Osteoblast (primary cell): Measurements from ENCODE around the gene NPL. TPM values are rescaled to one million over a fixed set of nuclear protein-coding genes. Genes with fewer than 3 reads are reported as not detected.

Experiments used
- DNase-seq: peaks from one replicate; pipeline ENCODE4 v3.0.0; 2011; ENCODE audit warnings: low spot score, mixed read lengths; ENCODE audit not compliant: insufficient read length; ENCODE audit errors: missing footprints
- H2AFZ ChIP-seq: 2 replicates; pipeline ENCODE4 v1.6.0; 2011; ENCODE audit warnings: mild to moderate bottlenecking, low read length
- H3K27ac ChIP-seq: 2 replicates; pipeline ENCODE4 v1.5.1; 2011; ENCODE audit warnings: mild to moderate bottlenecking, low read depth, low read length, moderate library complexity
- H3K27me3 ChIP-seq: 2 replicates; pipeline ENCODE4 v1.6.0; 2012; ENCODE audit warnings: mild to moderate bottlenecking, control low read depth, inconsistent platforms, low read length, moderate library complexity; ENCODE audit not compliant: insufficient read depth
- H3K36me3 ChIP-seq: 2 replicates; pipeline ENCODE4 v1.5.1; 2011; ENCODE audit warnings: mild to moderate bottlenecking, low read length, control low read depth, moderate library complexity; ENCODE audit not compliant: insufficient read depth
- H3K4me1 ChIP-seq: 2 replicates; pipeline ENCODE4 v1.5.1; 2011; ENCODE audit warnings: mild to moderate bottlenecking, low read length, control low read depth, moderate library complexity; ENCODE audit not compliant: insufficient read depth
- H3K4me2 ChIP-seq: 2 replicates; pipeline ENCODE4 v1.6.0; 2011; ENCODE audit warnings: mild to moderate bottlenecking, low read length; ENCODE audit not compliant: insufficient read depth
- H3K4me3 ChIP-seq: fragments of 200-600 bp; sonication (generic); 3 replicates; pipeline ENCODE4 v1.5.1; 2012; ENCODE audit warnings: mild to moderate bottlenecking, low read length, inconsistent platforms; ENCODE audit not compliant: insufficient read depth
- H3K79me2 ChIP-seq: 2 replicates; pipeline ENCODE4 v1.6.0; 2012; ENCODE audit warnings: mild to moderate bottlenecking, low read length, control low read depth, inconsistent platforms; ENCODE audit not compliant: insufficient read depth
- H3K9me3 ChIP-seq: 2 replicates; pipeline ENCODE4 v1.5.1; 2011; ENCODE audit warnings: low read depth, low read length, control low read depth
- H4K20me1 ChIP-seq: 2 replicates; pipeline ENCODE4 v1.6.0; 2012; ENCODE audit warnings: mild to moderate bottlenecking, low read length, control low read depth; ENCODE audit not compliant: insufficient read depth
- total RNA-seq: library from RNA; depleted of rRNA; stranded (reverse); fragments of >200 nt; gene quantifications from 2 replicates; pipeline ENCODE4 v1.2.3, GENCODE V29; 2012
- TF ChIP-seq, protein P1 (sequence below): IDR thresholded peaks from 2 replicates; pipeline ENCODE4 v1.5.1; 2011; ENCODE audit warnings: mild to moderate bottlenecking, low read depth, low read length, moderate library complexity; ENCODE audit errors: extremely low read depth

Gene NPL
- total RNA-seq, 1 donor: 2.5 TPM

DNA sequence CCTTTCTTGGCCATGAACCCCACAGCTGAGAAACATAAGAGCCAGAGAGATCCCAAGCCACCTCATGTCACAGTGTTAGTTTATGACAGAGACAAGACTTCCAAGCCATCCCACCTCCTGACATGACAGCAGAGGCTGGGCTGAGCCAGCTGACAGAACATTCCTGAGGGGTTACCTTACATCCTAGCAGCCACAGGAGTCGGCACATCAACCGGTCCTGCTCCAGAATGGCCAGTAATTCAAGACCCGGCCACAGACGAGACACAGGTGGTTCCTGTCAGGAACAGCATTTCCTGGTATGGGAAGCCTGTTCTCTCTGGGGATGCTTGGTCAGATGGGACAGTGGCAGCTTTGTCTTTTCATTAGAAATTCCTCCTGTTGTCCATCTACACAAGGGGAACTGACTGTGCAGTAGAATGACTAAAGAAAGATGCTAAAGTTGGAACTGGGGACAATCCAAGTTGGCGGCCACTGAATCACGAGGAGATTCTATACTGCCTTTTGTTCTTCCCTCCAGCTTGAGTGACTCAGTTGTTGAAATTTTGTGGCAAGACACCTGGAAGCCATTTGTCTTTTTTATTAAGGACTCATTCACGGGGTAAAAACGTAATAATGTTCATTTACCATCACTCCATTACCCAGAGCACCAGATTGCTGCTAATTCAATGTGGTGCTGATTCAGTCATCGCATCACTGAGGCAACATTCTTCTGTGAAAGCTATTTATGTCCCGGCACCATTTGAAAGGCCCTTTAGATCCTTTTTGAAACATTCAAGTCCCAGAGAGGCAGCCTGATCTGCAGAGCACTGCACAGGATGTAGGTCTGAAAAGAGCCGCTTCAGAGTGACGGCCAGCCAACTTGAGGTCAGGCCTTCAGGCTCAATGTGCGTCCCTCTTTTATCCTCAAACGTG, 37.2 kb upstream of the NPL start:
- H3K4me3 ChIP-seq: no peak overlapping the region
- H2AFZ ChIP-seq: no peak overlapping the region
- no peaks in the 10 kb centered on the region for H3K4me1 ChIP-seq
- no peaks in the 10 kb centered on the region for H3K9me3 ChIP-seq
- TF ChIP-seq, protein P1, sequence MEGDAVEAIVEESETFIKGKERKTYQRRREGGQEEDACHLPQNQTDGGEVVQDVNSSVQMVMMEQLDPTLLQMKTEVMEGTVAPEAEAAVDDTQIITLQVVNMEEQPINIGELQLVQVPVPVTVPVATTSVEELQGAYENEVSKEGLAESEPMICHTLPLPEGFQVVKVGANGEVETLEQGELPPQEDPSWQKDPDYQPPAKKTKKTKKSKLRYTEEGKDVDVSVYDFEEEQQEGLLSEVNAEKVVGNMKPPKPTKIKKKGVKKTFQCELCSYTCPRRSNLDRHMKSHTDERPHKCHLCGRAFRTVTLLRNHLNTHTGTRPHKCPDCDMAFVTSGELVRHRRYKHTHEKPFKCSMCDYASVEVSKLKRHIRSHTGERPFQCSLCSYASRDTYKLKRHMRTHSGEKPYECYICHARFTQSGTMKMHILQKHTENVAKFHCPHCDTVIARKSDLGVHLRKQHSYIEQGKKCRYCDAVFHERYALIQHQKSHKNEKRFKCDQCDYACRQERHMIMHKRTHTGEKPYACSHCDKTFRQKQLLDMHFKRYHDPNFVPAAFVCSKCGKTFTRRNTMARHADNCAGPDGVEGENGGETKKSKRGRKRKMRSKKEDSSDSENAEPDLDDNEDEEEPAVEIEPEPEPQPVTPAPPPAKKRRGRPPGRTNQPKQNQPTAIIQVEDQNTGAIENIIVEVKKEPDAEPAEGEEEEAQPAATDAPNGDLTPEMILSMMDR: no peak
- DNase-seq: no peak
- no peaks in the 10 kb centered on the region for H3K79me2 ChIP-seq
- no peak overlapping the region for H3K27ac ChIP-seq
- H3K36me3 ChIP-seq: no peaks in the 10 kb centered on the region
- H3K4me2 ChIP-seq: no peak overlapping the region
- H3K27me3 ChIP-seq: no peaks in the 10 kb centered on the region
- H4K20me1 ChIP-seq: no peaks in the 10 kb centered on the region

DNA sequence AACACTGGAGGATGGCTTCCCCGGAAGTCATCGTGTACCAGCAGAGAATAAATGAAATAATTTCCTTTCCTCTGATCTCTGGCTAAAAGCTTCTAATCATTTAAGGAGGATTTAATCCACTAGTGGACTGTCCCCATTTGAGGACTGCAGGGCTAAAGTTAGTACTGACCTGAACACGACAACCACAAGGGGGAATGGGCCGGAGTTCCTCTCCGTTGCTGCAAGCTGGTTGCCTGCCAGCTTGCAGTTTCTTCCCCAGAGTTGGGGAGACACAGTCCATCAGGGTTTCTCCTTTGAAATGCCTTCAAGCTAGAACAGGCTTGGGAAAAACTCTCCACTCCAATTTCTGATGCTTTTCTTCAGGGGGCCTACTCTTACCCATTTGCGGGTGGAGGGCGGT, 35.5 kb upstream of the NPL start:
- Histone ChIP-seq H3K4me1 (no peaks in the 10 kb centered on the region), H2AFZ (no peak overlapping the region), H3K4me2 (no peak overlapping the region), H4K20me1 (no peaks in the 10 kb centered on the region), H3K36me3 (no peaks in the 10 kb centered on the region), H3K4me3 (no peak overlapping the region), H3K9me3 (no peaks in the 10 kb centered on the region), H3K27ac (no peak overlapping the region), H3K27me3 (no peaks in the 10 kb centered on the region), H3K79me2 (no peaks in the 10 kb centered on the region)
- TF ChIP-seq, protein P1: no peak
- no peak for DNase-seq

DNA sequence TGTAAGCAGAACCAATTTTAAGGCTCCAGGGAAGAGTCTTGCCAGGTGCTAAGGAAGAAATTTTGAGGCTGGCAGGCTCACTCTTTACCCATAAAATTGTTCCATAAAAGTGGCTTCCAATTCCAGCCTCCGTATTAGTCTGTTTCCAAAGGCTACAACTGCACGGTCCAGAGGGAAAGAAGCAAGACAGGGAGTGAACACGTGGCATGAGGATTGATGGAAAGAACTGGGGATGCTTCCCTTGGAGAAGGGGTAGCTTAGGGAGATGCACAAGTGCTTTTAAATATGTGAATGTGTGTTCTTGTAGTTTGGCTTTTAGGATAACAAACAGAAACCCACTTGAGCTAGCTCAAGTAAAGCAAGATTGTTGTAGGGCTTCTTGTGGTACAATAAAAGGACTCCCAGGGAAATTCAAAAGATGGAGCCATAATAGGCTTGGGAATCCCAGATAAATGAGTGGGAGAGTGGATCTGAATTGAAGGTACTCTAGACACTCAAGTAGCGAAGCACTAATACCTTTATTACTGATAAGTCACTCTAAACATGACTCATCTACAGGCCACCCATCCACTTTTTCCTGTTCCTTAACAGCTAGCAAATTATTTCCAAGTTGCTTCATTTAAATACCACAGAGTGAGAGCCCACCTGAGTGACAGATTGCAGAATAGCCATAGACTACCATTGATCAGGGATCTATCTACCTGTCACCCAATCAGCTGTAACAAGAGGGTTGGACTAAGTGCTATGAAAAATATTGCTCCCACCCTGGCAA, 34.8 kb upstream of the NPL start:
- TF ChIP-seq, protein P1: no peak
- H3K4me3 ChIP-seq: no peak overlapping the region
- no peaks in the 10 kb centered on the region for H4K20me1 ChIP-seq
- H3K27ac ChIP-seq: no peak overlapping the region
- no peaks in the 10 kb centered on the region for H3K9me3 ChIP-seq
- H3K79me2 ChIP-seq: no peaks in the 10 kb centered on the region
- no peak for DNase-seq
- no peak overlapping the region for H2AFZ ChIP-seq
- H3K36me3 ChIP-seq: no peaks in the 10 kb centered on the region
- H3K27me3 ChIP-seq: no peaks in the 10 kb centered on the region
- no peak overlapping the region for H3K4me2 ChIP-seq
- no peaks in the 10 kb centered on the region for H3K4me1 ChIP-seq

DNA sequence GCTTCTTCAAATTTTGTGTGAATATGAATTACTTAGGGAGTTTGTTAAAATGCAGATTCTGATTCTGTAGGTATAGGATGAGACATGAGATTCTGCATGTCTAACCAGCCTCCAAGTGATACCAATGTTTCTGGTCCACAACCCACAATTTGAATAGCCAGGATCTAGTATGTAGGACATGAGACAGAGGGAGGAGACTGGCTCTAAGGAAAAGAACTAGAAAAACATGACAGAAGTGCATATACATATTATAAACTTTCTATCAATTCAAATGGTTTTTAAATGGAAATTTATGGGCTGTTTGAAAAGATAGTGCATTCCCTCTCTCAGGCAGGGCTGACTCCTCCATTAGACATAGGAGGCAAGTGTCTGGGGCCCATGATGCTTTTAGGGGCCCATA, 33.9 kb upstream of the NPL start:
- no peaks in the 10 kb centered on the region for H3K79me2 ChIP-seq
- no peak for DNase-seq
- H4K20me1 ChIP-seq: no peaks in the 10 kb centered on the region
- H2AFZ ChIP-seq: no peak overlapping the region
- no peaks in the 10 kb centered on the region for H3K27me3 ChIP-seq
- no peaks in the 10 kb centered on the region for H3K4me1 ChIP-seq
- H3K27ac ChIP-seq: no peak overlapping the region
- no peaks in the 10 kb centered on the region for H3K9me3 ChIP-seq
- H3K4me3 ChIP-seq: no peak overlapping the region
- TF ChIP-seq, protein P1: no peak
- H3K36me3 ChIP-seq: no peaks in the 10 kb centered on the region
- H3K4me2 ChIP-seq: no peak overlapping the region
